Measurements from ENCODE around the gene IGSF9B.

IGSF9B gene

DNA sequence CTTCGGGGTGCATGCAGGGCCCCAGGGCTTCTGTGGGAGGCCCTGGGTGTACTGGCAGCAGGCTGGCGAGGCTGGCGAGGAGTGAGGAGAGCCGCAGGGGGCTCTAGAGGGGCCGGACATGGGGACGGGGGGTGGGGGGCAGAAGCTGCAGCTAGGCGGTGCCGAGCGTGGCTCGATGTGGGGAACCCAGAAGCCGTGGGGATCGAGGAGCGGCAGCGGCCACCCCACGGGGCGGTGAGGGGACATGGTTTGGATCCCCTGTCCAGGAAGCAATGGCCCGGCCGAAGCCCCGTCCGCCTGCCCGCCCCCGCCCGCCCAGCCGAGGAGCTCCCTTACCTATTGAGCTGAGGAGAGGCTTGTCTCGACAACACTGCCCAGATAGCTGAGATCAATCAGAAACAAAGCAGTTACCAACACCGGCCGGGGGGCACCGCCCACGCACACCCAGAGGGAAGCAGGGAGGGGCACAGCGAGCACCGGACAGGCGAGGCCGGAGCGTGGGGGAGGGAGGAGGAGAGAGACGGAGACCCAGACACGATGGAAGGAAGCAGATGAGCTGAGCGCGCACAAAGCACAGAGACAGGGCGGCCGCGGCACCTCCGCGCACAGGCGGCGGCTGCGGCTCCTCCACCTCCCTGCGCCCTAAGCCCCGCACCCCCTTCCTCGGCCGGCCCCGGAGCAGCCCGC is 38.7 kb downstream of the IGSF9B start:
- no peak for TF ChIP-seq CTCF (IDR thresholded peaks at IDR 0.05; ENCODE audit: low read length, missing control alignments)
- no peak overlapping the region for H3K4me3 ChIP-seq (replicated peaks; ENCODE audit: low read depth, low read length)
- DNase-seq (ENCODE audit: low read depth) = no peak

- TF ChIP-seq CTCF (IDR thresholded peaks at IDR 0.05; ENCODE audit: low read length, missing control alignments) = no peak
- no peak overlapping the region for H3K4me3 ChIP-seq (replicated peaks; ENCODE audit: low read depth, low read length)
- DNase-seq (ENCODE audit: low read depth) = no peak
These were observed 39.9 kb downstream of the IGSF9B start for GRCh38 chr11:133916784-133917440.

DNA sequence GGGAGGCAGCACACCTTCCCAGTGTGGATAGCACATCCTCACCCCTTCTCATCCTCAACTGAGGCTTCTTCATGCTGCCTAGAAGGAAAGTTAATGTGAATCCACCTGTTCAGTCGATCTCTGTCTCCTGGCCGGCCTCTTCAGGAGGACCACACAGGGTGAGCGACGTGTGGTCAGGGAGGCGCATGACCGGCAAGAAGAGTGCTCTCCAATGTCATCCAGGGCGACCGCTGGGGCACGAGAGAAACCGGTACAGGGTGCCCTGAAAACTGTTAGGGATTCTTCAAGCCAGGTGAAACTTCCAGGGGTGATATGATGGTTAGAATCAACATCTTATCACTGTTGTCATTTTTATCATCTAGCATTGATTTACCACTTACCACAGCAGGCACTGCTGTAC is 43.0 kb downstream of the IGSF9B start:
- no peak overlapping the region for H3K4me3 ChIP-seq (replicated peaks; ENCODE audit: low read depth, low read length)
- no peak for TF ChIP-seq CTCF (IDR thresholded peaks at IDR 0.05; ENCODE audit: low read length, missing control alignments)
- DNase-seq (ENCODE audit: low read depth) = no peak

GRCh38 chr11:133911171-133911570 is 45.6 kb downstream of the IGSF9B start:
- DNase-seq (ENCODE audit: low read depth) = no peak
- no peak overlapping the region for H3K4me3 ChIP-seq (replicated peaks; ENCODE audit: low read depth, low read length)
- no peak for TF ChIP-seq CTCF (IDR thresholded peaks at IDR 0.05; ENCODE audit: low read length, missing control alignments)

GRCh38 chr11:133910101-133910500 is 46.7 kb downstream of the IGSF9B start:
- TF ChIP-seq CTCF (IDR thresholded peaks at IDR 0.05; ENCODE audit: low read length, missing control alignments) = no peak
- H3K4me3 ChIP-seq (replicated peaks; ENCODE audit: low read depth, low read length) = no peak overlapping the region
- DNase-seq (ENCODE audit: low read depth) = no peak

GRCh38 chr11:133908827-133909226 is 47.9 kb downstream of the IGSF9B start:
- no peak for DNase-seq (ENCODE audit: low read depth)
- no peak overlapping the region for H3K4me3 ChIP-seq (replicated peaks; ENCODE audit: low read depth, low read length)
- TF ChIP-seq CTCF (IDR thresholded peaks at IDR 0.05; ENCODE audit: low read length, missing control alignments) = no peak

GRCh38 chr11:133907841-133908241 is 48.9 kb downstream of the IGSF9B start:
- DNase-seq (ENCODE audit: low read depth) = no peak
- H3K4me3 ChIP-seq (replicated peaks; ENCODE audit: low read depth, low read length) = no peak overlapping the region
- TF ChIP-seq CTCF (IDR thresholded peaks at IDR 0.05; ENCODE audit: low read length, missing control alignments) = no peak
